SK-N-SH (cell line): Measurements from ENCODE around the gene PRDM11. TPM values are rescaled to one million over a fixed set of nuclear protein-coding genes. Genes with fewer than 3 reads are reported as not detected.

Experiments used
- CTCF ChIA-PET: fragments of 300-600, 350-600 bp; formaldehyde crosslinking; extraction: SDS; loops from one replicate; lab custom pipeline; 2021; lab: Yijun Ruan, JAX
- POLR2A ChIA-PET: fragments of 350-600 bp; sonication (Branson Sonifier 250); formaldehyde crosslinking; extraction: SDS; loops from one replicate; lab custom pipeline; 2020; ENCODE audit warnings: antibody characterized with exemption, inconsistent platforms; lab: Yijun Ruan, JAX
- DNase-seq: peaks from one replicate; pipeline ENCODE4 v3.0.0; 2012
- H2AFZ ChIP-seq: fragments of 200-600 bp; sonication (generic); 2 replicates; pipeline ENCODE4 v1.8.1; 2016; ENCODE audit warnings: antibody characterized with exemption, mild to moderate bottlenecking, low read depth
- H3F3A ChIP-seq: fragments of 200-600 bp; sonication (generic); replicated peaks from 2 replicates; pipeline ENCODE3; 2016; ENCODE audit warnings: antibody characterized with exemption, mild to moderate bottlenecking; ENCODE audit not compliant: insufficient read depth
- H3K27ac ChIP-seq, 2 experiments: fragments of 200-500 bp in 1 of 2; fragments of 200-600 bp in 1 of 2; sonication (Bioruptor generic) in 1 of 2; sonication (generic), shearing (Covaris generic) in 1 of 2; 2 replicates each; pipeline versions ENCODE4 v1.5.1 to v1.6.1; 2014 to 2016; ENCODE audit warnings: low read depth in 2 of 2, inconsistent platforms in 1 of 2, low read length in 1 of 2, mild to moderate bottlenecking in 1 of 2, mixed read lengths in 1 of 2
- H3K27me3 ChIP-seq: fragments of 200-600 bp; sonication (generic), shearing (Covaris generic); 2 replicates; pipeline ENCODE4 v1.6.1; 2016; ENCODE audit warnings: mixed run types; ENCODE audit not compliant: insufficient read depth
- H3K36me3 ChIP-seq, 2 experiments: fragments of 200-500 bp in 1 of 2; fragments of 200-600 bp in 1 of 2; sonication (Bioruptor generic) in 1 of 2; sonication (generic) in 1 of 2; replicated peaks in 1 of 2; 2 replicates each; pipeline versions ENCODE3 to v1.5.1; 2014 to 2016; ENCODE audit warnings: low read length in 1 of 2, mild to moderate bottlenecking in 1 of 2; ENCODE audit not compliant: insufficient read depth in 2 of 2, control insufficient read depth in 1 of 2
- H3K4me1 ChIP-seq, 2 experiments: fragments of 200-500 bp in 1 of 2; fragments of 200-600 bp in 1 of 2; sonication (Bioruptor generic) in 1 of 2; sonication (generic), shearing (Covaris generic) in 1 of 2; 2 replicates each; pipeline versions ENCODE4 v1.5.1 to v1.6.1; 2014 to 2016; ENCODE audit warnings: low read depth in 1 of 2, low read length in 1 of 2, mixed run types in 1 of 2; ENCODE audit not compliant: insufficient read depth in 2 of 2, control insufficient read depth in 1 of 2
- H3K4me2 ChIP-seq: fragments of 200-600 bp; sonication (generic), shearing (Covaris generic); 2 replicates; pipeline ENCODE4 v1.6.1; 2017; ENCODE audit warnings: mixed run types
- H3K4me3 ChIP-seq, 2 experiments: fragments of 200-500 bp in 1 of 2; fragments of 200-600 bp in 1 of 2; sonication (Bioruptor generic) in 1 of 2; sonication (generic), shearing (Covaris generic) in 1 of 2; 2 replicates each; pipeline versions ENCODE4 v1.5.1 to v1.8.1; 2014 to 2016; ENCODE audit warnings: low read depth in 2 of 2, inconsistent platforms in 1 of 2, low read length in 1 of 2, mild to moderate bottlenecking in 1 of 2, mixed read lengths in 1 of 2, moderate library complexity in 1 of 2
- H3K79me2 ChIP-seq: fragments of 200-600 bp; sonication (generic); 2 replicates; pipeline ENCODE4 v1.8.1; 2017; ENCODE audit warnings: mild to moderate bottlenecking; ENCODE audit not compliant: insufficient read depth
- H3K9ac ChIP-seq: fragments of 200-600 bp; sonication (generic); 2 replicates; pipeline ENCODE4 v1.6.1; 2017; ENCODE audit warnings: mixed run types
- H3K9me2 ChIP-seq: fragments of 200-600 bp; sonication (generic); 2 replicates; pipeline ENCODE4 v1.6.1; 2017; ENCODE audit warnings: mixed run types
- H3K9me3 ChIP-seq: fragments of 200-600 bp; sonication (generic); 2 replicates; pipeline ENCODE4 v1.6.1; 2017; ENCODE audit warnings: mixed run types, mild to moderate bottlenecking, moderate library complexity
- H4K20me1 ChIP-seq: fragments of 200-600 bp; sonication (generic); 2 replicates; pipeline ENCODE4 v1.6.1; 2017; ENCODE audit warnings: mild to moderate bottlenecking, mixed run types; ENCODE audit not compliant: insufficient read depth
- EP300 ChIP-seq, 2 experiments: IDR thresholded peaks; 2 replicates each; pipeline versions ENCODE4 v1.4.0 to v1.6.1; 2012; ENCODE audit warnings: borderline replicate concordance in 1 of 2, low read depth in 1 of 2, low read length in 1 of 2
- EZH2phosphoT487 ChIP-seq: fragments of 200-600 bp; sonication (generic); IDR thresholded peaks from 2 replicates; pipeline ENCODE4 v1.6.1; 2017; ENCODE audit warnings: low read depth, mixed run types, mild to moderate bottlenecking, antibody characterized with exemption, moderate library complexity, borderline replicate concordance
- FOSL2 ChIP-seq: IDR thresholded peaks from 2 replicates; pipeline ENCODE4 v1.4.0; 2012; ENCODE audit warnings: low read depth, mild to moderate bottlenecking, moderate library complexity, borderline replicate concordance
- FOXJ3 ChIP-seq: sonication (generic); formaldehyde crosslinking; IDR thresholded peaks from 2 replicates; pipeline ENCODE4 v1.5.1; 2020; ENCODE audit warnings: mild to moderate bottlenecking, missing genetic modification reagents
- FOXM1 ChIP-seq: IDR thresholded peaks from 2 replicates; pipeline ENCODE4 v1.4.0; 2012; ENCODE audit warnings: low read depth, mild to moderate bottlenecking
- GABPA ChIP-seq: IDR thresholded peaks from 2 replicates; pipeline ENCODE4 v1.4.0; 2012; ENCODE audit warnings: low read depth, mild to moderate bottlenecking
- MEF2A ChIP-seq: IDR thresholded peaks from 2 replicates; pipeline ENCODE4 v1.4.0; 2012; ENCODE audit warnings: low read depth, borderline replicate concordance
- POLR2AphosphoS5 ChIP-seq: IDR thresholded peaks from 2 replicates; pipeline ENCODE4 v1.6.1; 2012; ENCODE audit warnings: low read depth, low read length
- RAD21 ChIP-seq: IDR thresholded peaks from 2 replicates; pipeline ENCODE4 v1.6.1; 2012; ENCODE audit warnings: mild to moderate bottlenecking, low read length
- RCOR1 ChIP-seq: fragments of 150-350 bp; IDR thresholded peaks from 2 replicates; pipeline ENCODE4 v1.6.1; 2017; ENCODE audit warnings: antibody characterized with exemption, low read length
- RFX5 ChIP-seq: IDR thresholded peaks from 2 replicates; pipeline ENCODE4 v1.6.1; 2012; ENCODE audit warnings: mild to moderate bottlenecking, improper control_type of control experiment, low read length
- RXRA ChIP-seq: IDR thresholded peaks from 2 replicates; pipeline ENCODE4 v1.4.0; 2012; ENCODE audit warnings: low read depth, mild to moderate bottlenecking, borderline replicate concordance
- SIN3A ChIP-seq: IDR thresholded peaks from 2 replicates; pipeline ENCODE4 v1.6.1; 2012; ENCODE audit warnings: low read depth, mild to moderate bottlenecking, low read length, moderate library complexity, borderline replicate concordance
- TAF1 ChIP-seq: IDR thresholded peaks from 2 replicates; pipeline ENCODE4 v1.6.1; 2012; ENCODE audit warnings: low read depth, mild to moderate bottlenecking, low read length, moderate library complexity, borderline replicate concordance
- TEAD4 ChIP-seq: IDR thresholded peaks from 2 replicates; pipeline ENCODE4 v1.4.0; 2012; ENCODE audit warnings: mild to moderate bottlenecking, borderline replicate concordance; ENCODE audit not compliant: insufficient read depth
- WGBS: methylation state at CpG from one replicate; pipeline ENCODE4 v1.1.6; 2017; ENCODE audit warnings: low lambda C conversion rate; 5-methylcytosine and 5-hydroxymethylcytosine counted together
- polyA plus RNA-seq, 3 experiments: library from polyadenylated mRNA; depleted of rRNA; stranded (reverse); fragments of >200 nt; gene quantifications; 2 replicates each; pipeline ENCODE4 v1.2.3, GENCODE V29; 2012
- TF ChIP-seq, protein P1 (sequence below): fragments of 150-350 bp; IDR thresholded peaks from 2 replicates; pipeline ENCODE4 v1.6.1; 2016; ENCODE audit warnings: mild to moderate bottlenecking, low read depth, low read length
- TF ChIP-seq, protein P2 (sequence below): IDR thresholded peaks from 2 replicates; pipeline ENCODE4 v1.6.1; 2012; ENCODE audit warnings: mild to moderate bottlenecking, low read depth, low read length, moderate library complexity

PRDM11 gene
- polyA plus RNA-seq, 1 of the 3 experiments (the other 2 are of a cell fraction) = 4.5 TPM

DNA sequence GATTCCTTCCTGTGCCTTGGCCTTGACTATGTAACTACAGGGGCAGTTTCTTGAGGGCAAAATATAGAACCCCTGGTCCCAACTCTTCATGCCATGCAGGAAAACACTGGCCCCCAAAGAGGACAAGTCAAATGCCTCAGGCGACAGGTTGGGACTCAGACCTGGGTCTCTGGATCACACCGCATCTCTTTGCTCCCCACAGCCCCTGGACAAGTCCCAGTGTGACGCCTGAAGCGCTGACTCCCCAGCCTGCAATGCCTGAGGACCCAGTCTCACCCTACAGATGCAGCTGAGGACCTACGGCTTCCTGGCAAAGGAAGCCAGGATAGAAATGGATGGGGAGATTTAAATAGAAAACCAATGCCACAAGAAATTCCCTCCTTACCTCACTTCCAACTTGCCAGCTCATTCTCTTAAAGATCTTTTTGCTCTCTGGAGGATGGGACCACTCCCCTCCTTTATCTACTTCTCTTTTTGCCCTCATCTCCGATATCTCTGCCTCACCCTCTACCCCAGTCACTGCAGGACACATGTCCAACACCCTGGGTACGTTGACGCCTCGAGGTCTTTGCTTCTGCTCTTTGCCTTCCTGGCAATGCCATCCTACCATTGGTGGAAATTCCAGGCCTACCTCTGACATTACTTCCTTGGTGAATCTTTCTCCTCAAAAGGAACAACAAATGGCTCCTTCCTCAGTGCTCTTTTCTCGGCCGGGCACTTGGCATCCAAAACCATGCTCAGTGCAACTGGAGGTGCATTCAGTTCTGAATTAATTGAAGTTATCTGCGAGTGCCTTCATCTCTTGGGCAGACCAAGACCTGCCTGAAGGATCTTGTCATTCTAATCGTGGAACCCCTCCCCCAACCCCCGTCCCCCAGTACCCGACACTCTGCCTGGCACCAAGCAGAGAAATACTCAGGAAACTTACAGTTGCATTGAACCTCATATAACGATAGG is 2.0 kb upstream of the PRDM11 start:
- POLR2A ChIA-PET = no interaction called here

DNA sequence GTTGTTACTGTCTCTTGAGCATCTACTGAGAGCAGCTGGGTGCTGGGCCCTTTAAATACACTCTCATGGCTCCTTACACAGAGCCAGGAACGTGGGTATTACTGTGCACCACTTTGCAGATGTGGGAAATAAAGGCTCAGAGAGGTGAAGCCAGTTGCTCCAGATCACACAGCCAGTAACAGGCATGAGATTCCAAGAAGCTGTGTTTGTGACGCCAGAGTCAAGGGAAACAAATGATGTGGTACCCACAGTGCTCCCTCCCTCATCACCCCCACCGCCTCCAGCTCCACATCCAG is 1.4 kb upstream of the PRDM11 start:
- CTCF ChIA-PET = interaction anchor here (0.9 kb wide), 1 partner anchor 34 kb away, joined by 3 read pairs; no protein-coding TSS in a partner anchor
- POLR2A ChIA-PET = no interaction called here

More for the DNA sequence above, 2.0 kb upstream of the PRDM11 start:
- Histone ChIP-seq H3K27me3 (peaks cover 10% of the 10 kb centered on the region; the same call in 1 of the 2 replicates), H3K79me2 (peaks cover 10% of the 10 kb centered on the region; the same call in 1 of the 2 replicates), H2AFZ (no peak overlapping the region), H3K9me3 (no peaks in the 10 kb centered on the region), H4K20me1 (no peaks in the 10 kb centered on the region), H3K4me2 (no peak overlapping the region), H3F3A (peaks cover 6% of the 10 kb centered on the region), H3K4me1 (peaks cover 15 to 16% of the 10 kb centered on the region in 2 experiments; a peak in 2 of 4 replicates), H3K9me2 (no peaks in the 10 kb centered on the region), H3K4me3 (no peak overlapping the region), H3K9ac (no peak overlapping the region), H3K27ac (no peak overlapping the region), H3K36me3 (no peaks in the 10 kb centered on the region)
- CTCF ChIA-PET = interaction anchor here (0.9 kb wide), 1 partner anchor 33 kb away, joined by 3 read pairs; no protein-coding TSS in a partner anchor
- 91% methylated on average over 16 of the region's 16 CpGs for WGBS
- no peak for DNase-seq
- TF ChIP-seq FOSL2 (no peak), MEF2A (no peak), EP300 (IDR thresholded peaks at IDR 0.05; ENCODE audit: borderline replicate concordance in 1 of 2, low read depth in 1 of 2, low read length in 1 of 2) (no peak), POLR2AphosphoS5 (no peak), RXRA (no peak), RAD21 (no peak), RCOR1 (no peak), EZH2phosphoT487 (no peak), GABPA (no peak)

More for the DNA sequence above, 1.4 kb upstream of the PRDM11 start:
- no peak overlapping the region for H3K9ac ChIP-seq
- H3K36me3 ChIP-seq = no peaks in the 10 kb centered on the region
- no peaks in the 10 kb centered on the region for H3K9me2 ChIP-seq
- H3K27me3 ChIP-seq = peaks cover 4% of the 10 kb centered on the region; the same call in 1 of the 2 replicates
- H3K79me2 ChIP-seq = peaks cover 10% of the 10 kb centered on the region; the same call in 1 of the 2 replicates
- no peaks in the 10 kb centered on the region for H3K9me3 ChIP-seq
- H4K20me1 ChIP-seq = no peaks in the 10 kb centered on the region
- no peak for DNase-seq
- H3K4me3 ChIP-seq = no peak overlapping the region
- H3K4me2 ChIP-seq = no peak overlapping the region
- H2AFZ ChIP-seq = no peak overlapping the region
- H3F3A ChIP-seq = peaks cover 6% of the 10 kb centered on the region
- WGBS = 33% methylated on average over 1 of the region's 3 CpGs
- no peak overlapping the region for H3K27ac ChIP-seq
- H3K4me1 ChIP-seq = peaks cover 15 to 16% of the 10 kb centered on the region in 2 experiments; a peak in 2 of 4 replicates
- TF ChIP-seq, protein P1, sequence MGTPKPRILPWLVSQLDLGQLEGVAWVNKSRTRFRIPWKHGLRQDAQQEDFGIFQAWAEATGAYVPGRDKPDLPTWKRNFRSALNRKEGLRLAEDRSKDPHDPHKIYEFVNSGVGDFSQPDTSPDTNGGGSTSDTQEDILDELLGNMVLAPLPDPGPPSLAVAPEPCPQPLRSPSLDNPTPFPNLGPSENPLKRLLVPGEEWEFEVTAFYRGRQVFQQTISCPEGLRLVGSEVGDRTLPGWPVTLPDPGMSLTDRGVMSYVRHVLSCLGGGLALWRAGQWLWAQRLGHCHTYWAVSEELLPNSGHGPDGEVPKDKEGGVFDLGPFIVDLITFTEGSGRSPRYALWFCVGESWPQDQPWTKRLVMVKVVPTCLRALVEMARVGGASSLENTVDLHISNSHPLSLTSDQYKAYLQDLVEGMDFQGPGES = no peak
- TF ChIP-seq FOSL2 (no peak), RFX5 (no peak), FOXJ3 (CRISPR knock-in tag) (no peak), POLR2AphosphoS5 (no peak), MEF2A (no peak), FOXM1 (no peak), TEAD4 (no peak), TAF1 (no peak), SIN3A (no peak)
- TF ChIP-seq, protein P2, sequence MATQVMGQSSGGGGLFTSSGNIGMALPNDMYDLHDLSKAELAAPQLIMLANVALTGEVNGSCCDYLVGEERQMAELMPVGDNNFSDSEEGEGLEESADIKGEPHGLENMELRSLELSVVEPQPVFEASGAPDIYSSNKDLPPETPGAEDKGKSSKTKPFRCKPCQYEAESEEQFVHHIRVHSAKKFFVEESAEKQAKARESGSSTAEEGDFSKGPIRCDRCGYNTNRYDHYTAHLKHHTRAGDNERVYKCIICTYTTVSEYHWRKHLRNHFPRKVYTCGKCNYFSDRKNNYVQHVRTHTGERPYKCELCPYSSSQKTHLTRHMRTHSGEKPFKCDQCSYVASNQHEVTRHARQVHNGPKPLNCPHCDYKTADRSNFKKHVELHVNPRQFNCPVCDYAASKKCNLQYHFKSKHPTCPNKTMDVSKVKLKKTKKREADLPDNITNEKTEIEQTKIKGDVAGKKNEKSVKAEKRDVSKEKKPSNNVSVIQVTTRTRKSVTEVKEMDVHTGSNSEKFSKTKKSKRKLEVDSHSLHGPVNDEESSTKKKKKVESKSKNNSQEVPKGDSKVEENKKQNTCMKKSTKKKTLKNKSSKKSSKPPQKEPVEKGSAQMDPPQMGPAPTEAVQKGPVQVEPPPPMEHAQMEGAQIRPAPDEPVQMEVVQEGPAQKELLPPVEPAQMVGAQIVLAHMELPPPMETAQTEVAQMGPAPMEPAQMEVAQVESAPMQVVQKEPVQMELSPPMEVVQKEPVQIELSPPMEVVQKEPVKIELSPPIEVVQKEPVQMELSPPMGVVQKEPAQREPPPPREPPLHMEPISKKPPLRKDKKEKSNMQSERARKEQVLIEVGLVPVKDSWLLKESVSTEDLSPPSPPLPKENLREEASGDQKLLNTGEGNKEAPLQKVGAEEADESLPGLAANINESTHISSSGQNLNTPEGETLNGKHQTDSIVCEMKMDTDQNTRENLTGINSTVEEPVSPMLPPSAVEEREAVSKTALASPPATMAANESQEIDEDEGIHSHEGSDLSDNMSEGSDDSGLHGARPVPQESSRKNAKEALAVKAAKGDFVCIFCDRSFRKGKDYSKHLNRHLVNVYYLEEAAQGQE = no peak
